Placental epithelial cell (primary cell): ENCODE results near the gene EXOC8. TPM values are rescaled to one million over a fixed set of nuclear protein-coding genes. Genes with fewer than 3 reads are reported as not detected.

Experiments used
- total RNA-seq: library from RNA; depleted of rRNA; stranded (reverse); fragments of >200 nt; gene quantifications from 2 replicates; pipeline ENCODE4 v1.2.3, GENCODE V29; 2012

The EXOC8 gene
- total RNA-seq, result 22.4 and 25.6 TPM in 2 replicates

GRCh38 chr1:231337472-231338269, at the start of gene EXOC8:
EXOC8 (minus strand) TSS chr1:231337852; CDS start chr1:231337745, 107 bp downstream.

GRCh38 chr1:231338270-231339128, 847 bp upstream of the EXOC8 start, which contains the start of gene SPRTN:
SPRTN (plus strand) TSS chr1:231338293; CDS start chr1:231338384, 91 bp downstream.

Other genes with a start within 250 kb of the EXOC8 start
- not detected in 2 replicates for gene TRIM67, start 175.8 kb downstream of the EXOC8 start, total RNA-seq
- gene GNPAT, start 96.6 kb downstream of the EXOC8 start, total RNA-seq, result 26.7 and 39.6 TPM in 2 replicates
- gene SPRTN, start 441 bp upstream of the EXOC8 start, total RNA-seq, result 18.3 and 22.8 TPM in 2 replicates
- gene EGLN1, start 84.4 kb upstream of the EXOC8 start, total RNA-seq, result 45.5 and 71.6 TPM in 2 replicates
- gene TSNAX, start 190.8 kb upstream of the EXOC8 start, total RNA-seq, result 22.8 and 32.8 TPM in 2 replicates